K562 (cell line): ENCODE data around the gene TSPAN15. TPM values are rescaled to one million over a fixed set of nuclear protein-coding genes. Genes with fewer than 3 reads are reported as not detected.

Experiments used
- ATAC-seq: fragments of 200-7000 bp; cut with Tn5 transposase; 3 replicates; pipeline ENCODE4 v1.9.1; 2020; ENCODE audit warnings: moderate library complexity
- BruUV-seq: library from RNA; stranded (reverse); fragments of 400-500 nt; replicated peaks from 2 replicates; lab custom pipeline; 2021; lab: Mats Ljungman, UMichigan
- CTCF ChIA-PET: fragments of 300-600 bp; formaldehyde crosslinking; extraction: SDS; loops from one replicate; lab custom pipeline; 2021; ENCODE audit warnings: low intra/inter-chr PET ratio; lab: Yijun Ruan, JAX
- POLR2A ChIA-PET: fragments of 300-600, 350-650 bp; sonication (Branson Sonifier 250); formaldehyde crosslinking; extraction: SDS; loops from one replicate; lab custom pipeline; 2021; ENCODE audit warnings: antibody characterized with exemption, inconsistent platforms; lab: Yijun Ruan, JAX
- DNase-seq, 4 experiments: peaks; one replicate each; pipeline versions ENCODE4 v3.0.0 to v3.0.0-alpha.2; 2011 to 2018; ENCODE audit warnings: low spot score in 3 of 4, mixed read lengths in 3 of 4; ENCODE audit errors: extremely low read depth in 1 of 4
- FAIRE-seq: peaks from 2 replicates; lab custom pipeline; 2011; peaks lifted over from hg19 to GRCh38; lab: Jason Lieb, UNC
- H2AFZ ChIP-seq: 2 replicates; pipeline ENCODE4 v1.6.0; 2011; ENCODE audit warnings: low read depth, low read length, control low read depth, inconsistent platforms
- H3K27ac ChIP-seq: fragments of 200-600 bp; 3 replicates; pipeline ENCODE4 v1.8.0; 2011; ENCODE audit warnings: low read depth, mild to moderate bottlenecking, control low read depth, inconsistent platforms, low read length, moderate library complexity, mixed read lengths; ENCODE audit errors: extremely low read depth
- H3K27me3 ChIP-seq, 2 experiments: fragments of 300-600 bp in 1 of 2; 2 replicates in 1 of 2; 3 replicates in 1 of 2; pipeline versions ENCODE4 v1.6.0 to v1.8.0; 2011; ENCODE audit warnings: inconsistent platforms in 2 of 2, low read length in 2 of 2, mild to moderate bottlenecking in 1 of 2, mixed read lengths in 1 of 2, moderate library complexity in 1 of 2; ENCODE audit not compliant: control insufficient read depth in 2 of 2, insufficient read depth in 2 of 2
- H3K36me3 ChIP-seq: fragments of 300-600 bp; 3 replicates; pipeline ENCODE4 v1.8.0; 2011; ENCODE audit warnings: mild to moderate bottlenecking, low read length, inconsistent platforms; ENCODE audit not compliant: control insufficient read depth, insufficient read depth
- H3K4me1 ChIP-seq, 2 experiments: fragments of 200-600 bp in 1 of 2; replicated peaks in 1 of 2; 2 replicates in 1 of 2; 3 replicates in 1 of 2; pipeline versions ENCODE4 v1.5.1 to v1.8.0; 2011; ENCODE audit warnings: inconsistent platforms in 2 of 2, low read length in 2 of 2, mild to moderate bottlenecking in 1 of 2, mixed read lengths in 1 of 2, moderate library complexity in 1 of 2; ENCODE audit not compliant: control insufficient read depth in 2 of 2, insufficient read depth in 2 of 2
- H3K4me2 ChIP-seq: 2 replicates; pipeline ENCODE4 v1.6.1; 2011; ENCODE audit warnings: low read length, control low read depth, inconsistent platforms, mixed read lengths; ENCODE audit not compliant: insufficient read depth
- H3K4me3 ChIP-seq: fragments of 200-600 bp; sonication (generic), shearing (Covaris generic); 2 replicates; pipeline ENCODE4 v1.5.1; 2016; ENCODE audit warnings: control low read depth, inconsistent platforms
- H3K79me2 ChIP-seq: fragments of 200-600 bp; 3 replicates; pipeline ENCODE4 v1.8.0; 2011; ENCODE audit warnings: low read length, inconsistent platforms; ENCODE audit not compliant: control insufficient read depth, insufficient read depth
- H3K9ac ChIP-seq, 2 experiments: 2 replicates each; pipeline versions ENCODE4 v1.6.0 to v1.6.1; 2011; ENCODE audit warnings: low read depth in 2 of 2, low read length in 2 of 2, control low read depth in 1 of 2, inconsistent platforms in 1 of 2, mild to moderate bottlenecking in 1 of 2, mixed read lengths in 1 of 2; ENCODE audit not compliant: insufficient read depth in 1 of 2
- H3K9me1 ChIP-seq: one replicate; pipeline ENCODE4 v1.6.0; 2011; ENCODE audit warnings: inconsistent platforms, mild to moderate bottlenecking, low read length, moderate library complexity; ENCODE audit not compliant: control insufficient read depth, insufficient read depth
- H3K9me3 ChIP-seq: replicated peaks from 2 replicates; pipeline ENCODE4 v1.5.1; 2011; ENCODE audit warnings: low read depth, low read length, inconsistent platforms; ENCODE audit not compliant: control insufficient read depth, insufficient read depth
- H4K20me1 ChIP-seq: replicated peaks from 2 replicates; pipeline ENCODE4 v1.6.1; 2011; ENCODE audit warnings: low read length, inconsistent platforms, mixed read lengths; ENCODE audit not compliant: control insufficient read depth, insufficient read depth
- ETV5 ChIP-seq: sonication (generic); formaldehyde crosslinking; IDR thresholded peaks from 2 replicates; pipeline ENCODE4 v1.4.0; 2020; ENCODE audit warnings: low read depth, mild to moderate bottlenecking, missing genetic modification reagents
- ZBTB8A ChIP-seq: fragments of 450-650 bp; IDR thresholded peaks from 2 replicates; pipeline ENCODE4 v1.6.1; 2018; ENCODE audit warnings: mild to moderate bottlenecking, moderate library complexity; ENCODE audit not compliant: partially characterized antibody
- ZNF146 ChIP-seq: IDR thresholded peaks from one replicate; pipeline ENCODE4 v1.6.1; 2018; ENCODE audit warnings: missing compliant biosample characterization; ENCODE audit not compliant: unreplicated experiment
- WGBS: fragments of 100-300 bp; shearing (Covaris generic); methylation state at CpG from one replicate; pipeline ENCODE4 v1.1.6; 2016; ENCODE audit warnings: low coverage, mixed read lengths; ENCODE audit not compliant: insufficient coverage; ENCODE audit errors: missing lambda C conversion rate; 5-methylcytosine and 5-hydroxymethylcytosine counted together
- in situ Hi-C: fragments of 300-500 bp; cut with MboI; formaldehyde crosslinking; loops from 4 replicates; pipeline ENCODE4 v1.15.0; 2018; ENCODE audit warnings: inconsistent platforms, mixed read lengths
- intact Hi-C: fragments of 100-400 bp; cut with micrococcal nuclease; formaldehyde crosslinking; loops from 2 replicates; pipeline ENCODE4 v1.14.2; 2022
- polyA plus RNA-seq, 8 experiments: library from polyadenylated mRNA; depleted of rRNA in 4 of 8; stranded (reverse) in 5 of 8; unstranded in 3 of 8; fragments of >200 nt; fragmentation: Nextera tagmentation in 2 of 8; fragmentation: Illumina TruSeq in 1 of 8; extraction: Ambion mirVana in 2 of 8; extraction: Trizol in 1 of 8; gene quantifications; 2 replicates each; pipeline versions ENCODE4 v1.2.1 to v1.2.3, GENCODE V29; 2011 to 2014; ENCODE audit warnings: inconsistent platforms in 1 of 8, missing spikeins in 1 of 8
- total RNA-seq, 7 experiments: library from RNA; depleted of rRNA in 6 of 7; stranded (reverse); fragments of >200 nt in 6 of 7; fragmentation: Illumina TruSeq in 2 of 7; extraction: Trizol in 2 of 7; gene quantifications; 2 replicates each; pipeline versions ENCODE4 v1.2.1 to v1.2.3, GENCODE V29; 2011 to 2021; ENCODE audit warnings: low replicate concordance in 1 of 7
- TF ChIP-seq, protein P1 (sequence below): fragments of 250-450 bp; sonication (Bioruptor Pico); IDR thresholded peaks from 2 replicates; pipeline ENCODE4 v1.8.0; 2022; ENCODE audit warnings: inconsistent platforms, mild to moderate bottlenecking, moderate library complexity, borderline replicate concordance
- TF ChIP-seq, protein P2 (sequence below), 2 experiments: fragments of 250-450 bp in 1 of 2; fragments of 450-650 bp in 1 of 2; sonication (Bioruptor Pico) in 1 of 2; IDR thresholded peaks; 2 replicates each; pipeline versions ENCODE4 v1.6.1 to v1.8.0; 2016 to 2021; ENCODE audit warnings: mild to moderate bottlenecking in 2 of 2, moderate library complexity in 2 of 2, missing compliant biosample characterization in 1 of 2, missing genetic modification characterization in 1 of 2
- TF ChIP-seq, protein P3 (sequence below): sonication (generic); formaldehyde crosslinking; IDR thresholded peaks from 2 replicates; pipeline ENCODE4 v1.8.1; 2023; ENCODE audit warnings: mild to moderate bottlenecking, missing genetic modification reagents
- TF ChIP-seq, protein P4 (sequence below): sonication (generic); formaldehyde crosslinking; IDR thresholded peaks from 2 replicates; pipeline ENCODE4 v1.9.0; 2022; ENCODE audit warnings: mild to moderate bottlenecking, missing genetic modification reagents

The TSPAN15 gene
- total and polyA plus RNA-seq, 9 of the 15 experiments (the other 6 are each of a cell fraction or from before 2014, with no cell fraction given), result 0.33 to 1.0 (median 0.45) TPM; not detected in 2

DNA sequence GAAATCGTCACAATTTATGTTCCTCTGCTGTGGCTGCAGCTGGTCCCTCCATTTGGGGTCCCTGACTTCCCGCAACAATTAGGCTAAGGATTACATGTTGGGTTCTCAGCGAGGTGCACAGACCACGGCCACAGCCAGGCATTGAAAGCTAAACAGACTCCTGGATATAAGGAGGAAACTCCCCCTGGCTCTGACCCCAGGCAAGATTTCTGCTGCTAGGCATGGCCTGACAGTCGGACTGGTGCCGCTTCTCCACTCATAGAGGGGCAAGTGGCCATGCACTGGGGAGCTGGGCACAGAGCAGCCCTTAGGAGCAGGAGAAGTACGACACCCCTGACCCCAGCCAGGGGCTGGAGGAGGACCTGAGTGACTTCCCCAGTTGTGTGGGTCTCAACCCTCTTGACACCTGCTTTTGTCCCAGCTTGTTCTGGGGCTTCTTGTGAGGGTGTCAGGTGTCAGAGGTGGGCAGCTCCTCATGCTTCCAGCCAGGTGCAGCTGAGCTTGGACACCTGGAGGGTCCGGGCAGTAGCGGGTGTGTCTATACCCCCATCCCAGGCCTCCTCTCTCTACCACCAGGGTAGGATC is 38.3 kb downstream of the TSPAN15 start:
- no peak for TF ChIP-seq ETV5 (CRISPR knock-in tag)
- TF ChIP-seq, protein P1, sequence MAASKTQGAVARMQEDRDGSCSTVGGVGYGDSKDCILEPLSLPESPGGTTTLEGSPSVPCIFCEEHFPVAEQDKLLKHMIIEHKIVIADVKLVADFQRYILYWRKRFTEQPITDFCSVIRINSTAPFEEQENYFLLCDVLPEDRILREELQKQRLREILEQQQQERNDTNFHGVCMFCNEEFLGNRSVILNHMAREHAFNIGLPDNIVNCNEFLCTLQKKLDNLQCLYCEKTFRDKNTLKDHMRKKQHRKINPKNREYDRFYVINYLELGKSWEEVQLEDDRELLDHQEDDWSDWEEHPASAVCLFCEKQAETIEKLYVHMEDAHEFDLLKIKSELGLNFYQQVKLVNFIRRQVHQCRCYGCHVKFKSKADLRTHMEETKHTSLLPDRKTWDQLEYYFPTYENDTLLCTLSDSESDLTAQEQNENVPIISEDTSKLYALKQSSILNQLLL (CRISPR knock-in tag), result no peak
- Histone ChIP-seq H3K4me3 (no peak overlapping the region), H2AFZ (no peak overlapping the region), H3K9me1 (no peaks in the 10 kb centered on the region), H3K9me3 (no peaks in the 10 kb centered on the region; the same call in 1 of the 2 replicates), H3K4me2 (no peak overlapping the region), H3K9ac (no peak overlapping the region), H3K4me1 (no peaks in the 10 kb centered on the region; a peak in 1 of 5 replicates), H3K36me3 (no peaks in the 10 kb centered on the region), H4K20me1 (no peaks in the 10 kb centered on the region), H3K27ac (no peak overlapping the region), H3K79me2 (no peaks in the 10 kb centered on the region), H3K27me3 (peaks cover 3 to 64% of the 10 kb centered on the region in 2 experiments)
- BruUV-seq, result no TSS peak
- in situ Hi-C loops (loop anchor here (5.0 kb wide), 1 partner anchor 257 kb away; no protein-coding TSS in a partner anchor), intact Hi-C loops (loop anchor here (5.0 kb wide), 1 partner anchor 42 kb away; no protein-coding TSS in a partner anchor)
- FAIRE-seq (no peak), DNase-seq (no peak), ATAC-seq (no peak)
- ChIA-PET CTCF (no interaction called here), POLR2A (interaction anchor here (0.6 kb wide), 1 partner anchor 30 kb away, joined by 3 read pairs; no protein-coding TSS in a partner anchor)
- 2% methylated on average over 9 of the region's 9 CpGs for WGBS

DNA sequence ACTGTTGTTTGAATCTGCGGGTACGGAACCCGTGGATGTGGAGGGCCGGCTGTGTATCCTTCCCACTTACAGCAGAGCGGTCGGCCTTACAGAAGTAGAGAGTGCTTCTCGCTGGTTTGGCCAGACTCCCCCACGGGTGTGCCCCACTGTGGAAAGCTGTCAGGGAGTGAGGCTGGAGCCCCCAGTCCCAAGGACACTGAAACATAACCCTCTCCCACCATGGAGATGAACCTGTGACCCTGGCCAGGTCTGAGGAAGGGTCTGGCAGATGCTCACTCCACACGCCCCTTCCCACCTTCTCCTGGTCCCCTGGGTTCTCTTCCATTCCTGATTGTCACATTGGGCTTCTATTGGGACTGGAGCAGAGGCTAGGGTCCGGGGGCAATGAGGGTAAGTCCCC is 39.6 kb downstream of the TSPAN15 start:
- ChIA-PET CTCF (no interaction called here), POLR2A (interaction anchor here (0.6 kb wide), 1 partner anchor 67 kb away, joined by 3 read pairs; no protein-coding TSS in a partner anchor)
- peaks cover 10 to 66% of the 10 kb centered on the region in 2 experiments for H3K27me3 ChIP-seq
- H3K9ac ChIP-seq, result no peak overlapping the region
- no peak overlapping the region for H3K4me2 ChIP-seq
- no peak overlapping the region for H2AFZ ChIP-seq
- TF ChIP-seq, protein P2, sequence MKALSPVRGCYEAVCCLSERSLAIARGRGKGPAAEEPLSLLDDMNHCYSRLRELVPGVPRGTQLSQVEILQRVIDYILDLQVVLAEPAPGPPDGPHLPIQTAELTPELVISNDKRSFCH (CRISPR knock-in tag; IDR thresholded peaks at IDR 0.05), result no peak
- TF ChIP-seq, protein P2 (tag; IDR thresholded peaks at IDR 0.05), result no peak
- TF ChIP-seq, protein P3, sequence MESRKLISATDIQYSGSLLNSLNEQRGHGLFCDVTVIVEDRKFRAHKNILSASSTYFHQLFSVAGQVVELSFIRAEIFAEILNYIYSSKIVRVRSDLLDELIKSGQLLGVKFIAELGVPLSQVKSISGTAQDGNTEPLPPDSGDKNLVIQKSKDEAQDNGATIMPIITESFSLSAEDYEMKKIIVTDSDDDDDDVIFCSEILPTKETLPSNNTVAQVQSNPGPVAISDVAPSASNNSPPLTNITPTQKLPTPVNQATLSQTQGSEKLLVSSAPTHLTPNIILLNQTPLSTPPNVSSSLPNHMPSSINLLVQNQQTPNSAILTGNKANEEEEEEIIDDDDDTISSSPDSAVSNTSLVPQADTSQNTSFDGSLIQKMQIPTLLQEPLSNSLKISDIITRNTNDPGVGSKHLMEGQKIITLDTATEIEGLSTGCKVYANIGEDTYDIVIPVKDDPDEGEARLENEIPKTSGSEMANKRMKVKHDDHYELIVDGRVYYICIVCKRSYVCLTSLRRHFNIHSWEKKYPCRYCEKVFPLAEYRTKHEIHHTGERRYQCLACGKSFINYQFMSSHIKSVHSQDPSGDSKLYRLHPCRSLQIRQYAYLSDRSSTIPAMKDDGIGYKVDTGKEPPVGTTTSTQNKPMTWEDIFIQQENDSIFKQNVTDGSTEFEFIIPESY (CRISPR knock-in tag), result no peak
- TF ChIP-seq, protein P4, sequence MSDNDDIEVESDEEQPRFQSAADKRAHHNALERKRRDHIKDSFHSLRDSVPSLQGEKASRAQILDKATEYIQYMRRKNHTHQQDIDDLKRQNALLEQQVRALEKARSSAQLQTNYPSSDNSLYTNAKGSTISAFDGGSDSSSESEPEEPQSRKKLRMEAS, result no peak
- TF ChIP-seq ZBTB8A (no peak), ZNF146 (CRISPR knock-in tag) (no peak)
- 1% methylated on average over 10 of the region's 10 CpGs for WGBS
- H3K4me1 ChIP-seq, result no peaks in the 10 kb centered on the region; a peak in 1 of 5 replicates
- no TSS peak for BruUV-seq
- peaks cover 3% of the 10 kb centered on the region; the same call in 1 of the 2 replicates for H4K20me1 ChIP-seq
- no peak overlapping the region for H3K27ac ChIP-seq
- no peaks in the 10 kb centered on the region for H3K36me3 ChIP-seq
- in situ Hi-C loops (no loop called here), intact Hi-C loops (no loop called here)
- H3K9me3 ChIP-seq, result no peaks in the 10 kb centered on the region; the same call in 1 of the 2 replicates
- no peak overlapping the region for H3K4me3 ChIP-seq
- DNase-seq (no peak), FAIRE-seq (no peak), ATAC-seq (no peak)
- H3K79me2 ChIP-seq, result no peaks in the 10 kb centered on the region
- no peaks in the 10 kb centered on the region for H3K9me1 ChIP-seq
